ENCODE data around the gene PCDH19.

Gene PCDH19

DNA sequence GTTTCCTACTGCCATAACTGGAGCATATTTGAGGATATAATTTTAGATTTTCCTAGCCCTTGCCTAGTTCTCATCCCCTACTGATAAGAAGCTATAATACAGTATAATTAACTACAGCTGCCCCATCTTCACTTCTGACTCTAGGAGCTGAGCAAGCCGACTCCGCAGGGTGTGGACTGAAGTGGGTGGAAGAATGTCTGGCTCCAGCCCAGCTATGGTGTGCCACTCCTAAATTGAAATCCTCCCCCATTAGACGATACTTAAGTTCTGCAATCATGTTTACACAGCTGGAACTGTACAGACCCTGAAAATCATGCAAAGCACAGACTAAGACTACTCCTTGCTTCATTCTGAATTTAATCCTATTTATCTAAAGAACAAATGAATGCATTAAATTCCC lies 93.1 kb downstream of the PCDH19 start:
- H3K4me3 ChIP-seq (replicated peaks in 1 of 2; ENCODE audit: low read depth in 2 of 2, low read length in 2 of 2) = no peak overlapping the region
- TF ChIP-seq, protein P1, sequence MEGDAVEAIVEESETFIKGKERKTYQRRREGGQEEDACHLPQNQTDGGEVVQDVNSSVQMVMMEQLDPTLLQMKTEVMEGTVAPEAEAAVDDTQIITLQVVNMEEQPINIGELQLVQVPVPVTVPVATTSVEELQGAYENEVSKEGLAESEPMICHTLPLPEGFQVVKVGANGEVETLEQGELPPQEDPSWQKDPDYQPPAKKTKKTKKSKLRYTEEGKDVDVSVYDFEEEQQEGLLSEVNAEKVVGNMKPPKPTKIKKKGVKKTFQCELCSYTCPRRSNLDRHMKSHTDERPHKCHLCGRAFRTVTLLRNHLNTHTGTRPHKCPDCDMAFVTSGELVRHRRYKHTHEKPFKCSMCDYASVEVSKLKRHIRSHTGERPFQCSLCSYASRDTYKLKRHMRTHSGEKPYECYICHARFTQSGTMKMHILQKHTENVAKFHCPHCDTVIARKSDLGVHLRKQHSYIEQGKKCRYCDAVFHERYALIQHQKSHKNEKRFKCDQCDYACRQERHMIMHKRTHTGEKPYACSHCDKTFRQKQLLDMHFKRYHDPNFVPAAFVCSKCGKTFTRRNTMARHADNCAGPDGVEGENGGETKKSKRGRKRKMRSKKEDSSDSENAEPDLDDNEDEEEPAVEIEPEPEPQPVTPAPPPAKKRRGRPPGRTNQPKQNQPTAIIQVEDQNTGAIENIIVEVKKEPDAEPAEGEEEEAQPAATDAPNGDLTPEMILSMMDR (IDR thresholded peaks at IDR 0.05; ENCODE audit: low read depth, low read length) = no peak
- no peak for DNase-seq (ENCODE audit: low read depth in 2 of 2)

DNA sequence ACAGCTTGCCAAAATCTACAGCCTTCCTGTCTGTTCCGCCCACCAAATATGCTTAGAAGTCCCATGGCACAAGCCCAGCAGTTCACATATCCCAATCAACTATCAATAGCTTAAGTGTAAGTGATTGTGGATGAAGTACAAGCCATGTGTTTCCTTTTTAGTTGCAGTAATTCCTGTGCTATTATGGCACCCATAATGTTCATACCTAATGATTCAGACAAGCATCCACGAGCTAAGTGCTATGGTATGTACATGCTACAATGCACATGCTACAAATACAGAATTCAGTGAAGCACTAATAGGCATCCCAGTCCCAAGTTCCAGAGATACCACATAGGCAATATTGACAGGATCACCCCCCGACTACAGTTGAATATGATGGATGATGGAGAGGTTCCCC lies 94.5 kb downstream of the PCDH19 start:
- no peak for DNase-seq (ENCODE audit: low read depth in 2 of 2)
- TF ChIP-seq, protein P1 (IDR thresholded peaks at IDR 0.05; ENCODE audit: low read depth, low read length) = no peak
- H3K4me3 ChIP-seq (replicated peaks in 1 of 2; ENCODE audit: low read depth in 2 of 2, low read length in 2 of 2) = no peak overlapping the region

DNA sequence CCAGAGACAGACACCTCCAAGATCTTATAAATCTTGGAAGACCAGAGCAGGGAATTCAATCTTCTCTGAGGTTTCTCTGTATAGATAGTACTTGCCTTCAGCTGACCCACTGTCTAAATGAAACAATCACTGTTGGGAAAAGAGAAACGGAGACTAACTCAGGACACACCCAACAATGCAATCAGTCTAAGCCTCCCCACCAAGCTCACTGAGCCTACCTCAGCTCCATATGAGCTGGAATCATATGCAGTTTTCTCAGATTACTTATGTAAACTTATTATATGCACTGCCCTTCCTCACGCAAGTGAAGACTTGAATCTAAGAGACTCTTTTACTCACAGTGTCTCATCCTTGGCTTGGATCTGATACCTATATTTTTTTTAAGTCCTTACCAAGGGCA lies 110.5 kb downstream of the PCDH19 start:
- H3K4me3 ChIP-seq (replicated peaks in 1 of 2; ENCODE audit: low read depth in 2 of 2, low read length in 2 of 2) = no peak overlapping the region
- TF ChIP-seq, protein P1 (IDR thresholded peaks at IDR 0.05; ENCODE audit: low read depth, low read length) = no peak
- DNase-seq (ENCODE audit: low read depth in 2 of 2) = no peak

DNA sequence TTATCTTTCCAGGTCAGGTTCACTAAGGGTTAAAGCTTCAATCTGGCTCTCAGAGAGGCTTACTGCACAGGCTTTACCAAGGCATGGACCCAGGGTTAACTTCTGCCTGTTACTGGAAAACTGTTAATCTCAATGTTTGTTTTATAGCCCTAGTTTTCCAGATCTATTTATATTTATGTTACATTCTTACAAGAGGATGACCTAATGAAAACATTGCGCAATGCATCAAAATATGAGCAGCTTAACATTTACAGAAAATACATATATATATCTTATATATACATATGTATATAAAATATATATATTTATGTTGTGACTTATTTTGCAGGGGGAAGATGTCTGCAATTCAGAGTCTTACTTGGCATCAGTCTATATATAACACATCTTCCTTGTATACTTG lies 112.3 kb downstream of the PCDH19 start:
- no peak for DNase-seq (ENCODE audit: low read depth in 2 of 2)
- no peak overlapping the region for H3K4me3 ChIP-seq (replicated peaks in 1 of 2; ENCODE audit: low read depth in 2 of 2, low read length in 2 of 2)
- TF ChIP-seq, protein P1 (IDR thresholded peaks at IDR 0.05; ENCODE audit: low read depth, low read length) = no peak

DNA sequence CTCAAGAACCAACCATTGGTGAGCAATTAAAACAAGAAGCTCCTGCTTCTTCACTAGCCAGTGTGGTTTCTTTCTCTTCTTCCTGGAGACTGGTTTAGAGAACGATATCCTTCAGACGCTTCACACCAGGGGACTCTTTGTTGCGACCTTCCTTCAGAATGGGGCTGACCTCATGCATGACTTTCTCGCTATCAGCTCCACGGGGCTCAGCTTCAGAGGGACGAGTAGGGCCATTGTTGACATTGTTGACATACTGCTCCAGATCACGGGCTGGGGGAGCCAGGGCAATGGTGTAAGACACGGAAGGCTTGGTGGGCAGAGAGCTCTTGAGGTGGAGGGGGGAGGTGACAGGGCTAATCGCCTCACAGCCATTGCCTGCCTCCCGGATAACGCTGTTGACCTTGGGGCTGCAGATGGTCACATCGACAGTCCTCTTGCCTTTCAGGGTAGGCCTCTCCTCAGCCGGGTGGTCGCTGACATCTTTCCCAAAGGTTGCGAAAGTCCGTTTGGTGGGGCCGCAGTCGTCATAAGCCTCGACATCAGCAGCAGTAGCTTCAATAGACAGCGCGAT lies 113.8 kb downstream of the PCDH19 start:
- H3K4me3 ChIP-seq (replicated peaks in 1 of 2; ENCODE audit: low read depth in 2 of 2, low read length in 2 of 2) = no peak overlapping the region
- TF ChIP-seq, protein P1 (IDR thresholded peaks at IDR 0.05; ENCODE audit: low read depth, low read length) = no peak
- DNase-seq (ENCODE audit: low read depth in 2 of 2) = no peak

DNA sequence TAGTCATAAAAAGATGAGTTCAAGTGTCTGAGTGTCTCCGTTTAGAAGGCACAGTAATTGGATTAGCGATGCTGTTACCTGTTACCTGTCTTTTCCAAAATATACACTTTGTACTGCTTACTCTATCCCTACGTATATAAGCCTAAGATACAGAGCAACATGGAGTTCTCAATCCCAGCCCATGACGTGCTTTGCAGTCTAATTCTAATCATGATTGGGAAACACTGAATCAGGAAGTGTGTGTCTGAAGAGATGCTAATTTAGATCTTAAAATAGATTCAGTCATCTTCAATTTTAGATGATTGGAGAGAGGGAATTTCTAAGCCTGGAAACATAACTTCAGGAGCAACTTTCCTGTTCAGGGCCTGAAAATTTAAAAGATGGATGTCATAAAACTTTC lies 115.1 kb downstream of the PCDH19 start:
- TF ChIP-seq, protein P1 (IDR thresholded peaks at IDR 0.05; ENCODE audit: low read depth, low read length) = no peak
- no peak for DNase-seq (ENCODE audit: low read depth in 2 of 2)
- H3K4me3 ChIP-seq (replicated peaks in 1 of 2; ENCODE audit: low read depth in 2 of 2, low read length in 2 of 2) = no peak overlapping the region

DNA sequence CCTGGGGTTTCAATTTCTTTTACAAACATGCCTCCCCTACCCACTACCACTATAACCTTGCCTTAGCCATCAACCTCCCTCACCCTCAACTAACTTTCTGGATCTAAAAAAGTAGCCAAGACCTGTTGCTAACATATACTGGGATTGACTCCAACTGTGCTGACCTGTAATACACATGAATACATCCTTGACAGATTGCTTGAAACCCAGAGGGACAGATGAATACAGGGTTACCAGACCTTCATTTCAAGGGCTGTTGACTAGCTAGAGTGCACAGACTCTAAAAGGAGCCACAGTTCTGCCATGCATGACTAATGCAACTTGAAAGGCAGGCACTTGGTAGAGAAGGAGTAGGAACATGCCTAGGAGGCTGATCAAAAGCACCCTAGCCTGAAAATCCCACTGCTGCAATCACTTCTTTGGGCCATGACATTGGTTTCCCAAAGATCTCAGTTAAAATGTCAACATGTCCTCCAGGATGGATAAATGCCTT lies 121.0 kb downstream of the PCDH19 start:
- DNase-seq (ENCODE audit: low read depth in 2 of 2) = no peak
- H3K4me3 ChIP-seq (replicated peaks in 1 of 2; ENCODE audit: low read depth in 2 of 2, low read length in 2 of 2) = no peak overlapping the region
- TF ChIP-seq, protein P1 (IDR thresholded peaks at IDR 0.05; ENCODE audit: low read depth, low read length) = no peak
